Stimulated activated CD8-positive, alpha-beta memory T cell treated with anti-CD3 and anti-CD28 coated beads, Interleukin-12 subunit alpha, Interleukin-12 subunit beta, amount 100 ng/mL, for 1 hour (primary cell): Measurements from ENCODE around the gene AGT.

Experiments
- DNase-seq: peaks from one replicate; pipeline ENCODE4 v3.0.0-alpha.2; 2020; ENCODE audit warnings: low read depth

The AGT gene

DNA sequence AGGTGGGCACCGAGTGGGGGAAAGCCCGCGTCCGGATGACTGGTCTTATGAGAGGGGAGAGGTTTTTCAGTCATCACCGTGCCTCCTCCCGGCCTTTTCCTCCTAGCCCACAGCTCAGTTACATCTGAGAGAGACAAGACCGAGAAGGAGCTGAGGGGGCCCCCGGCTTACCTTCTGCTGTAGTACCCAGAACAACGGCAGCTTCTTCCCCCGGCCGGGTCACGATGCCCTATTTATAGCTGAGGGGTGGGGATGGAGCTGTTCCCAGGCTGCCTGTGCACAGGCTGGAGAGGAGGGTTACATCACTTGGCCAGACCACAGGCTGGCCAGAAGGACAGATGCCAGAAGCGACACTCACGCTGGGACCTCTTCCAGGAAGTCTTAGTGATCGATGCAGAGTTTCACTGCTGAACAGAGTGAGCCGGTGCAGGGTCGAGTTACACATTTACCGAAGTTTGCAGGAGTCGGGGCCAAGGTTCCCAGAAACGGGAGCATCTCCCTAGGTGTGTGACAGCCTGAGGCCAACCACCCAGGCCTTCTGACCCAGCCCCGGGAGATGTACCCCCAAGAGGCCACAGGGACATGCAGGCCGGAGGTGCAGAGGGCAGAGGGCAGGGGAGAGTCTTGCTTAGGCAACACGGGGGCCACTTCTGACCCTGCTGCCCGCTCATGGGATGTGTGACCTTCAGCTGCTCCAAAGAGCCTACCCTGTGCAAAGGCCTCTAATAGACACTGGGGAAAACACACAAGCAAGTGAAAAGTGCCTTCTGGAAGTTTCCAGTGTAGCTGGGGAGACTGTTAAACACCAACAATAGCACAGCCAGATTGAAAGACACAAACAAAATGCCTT, at the start of gene AGT:
Gene AGT, minus strand, starts transcription at position 208 of the 850 bp plus-strand sequence. CDS start 3,299 bp downstream, outside the sequence.
- DNase-seq = no peak

DNA sequence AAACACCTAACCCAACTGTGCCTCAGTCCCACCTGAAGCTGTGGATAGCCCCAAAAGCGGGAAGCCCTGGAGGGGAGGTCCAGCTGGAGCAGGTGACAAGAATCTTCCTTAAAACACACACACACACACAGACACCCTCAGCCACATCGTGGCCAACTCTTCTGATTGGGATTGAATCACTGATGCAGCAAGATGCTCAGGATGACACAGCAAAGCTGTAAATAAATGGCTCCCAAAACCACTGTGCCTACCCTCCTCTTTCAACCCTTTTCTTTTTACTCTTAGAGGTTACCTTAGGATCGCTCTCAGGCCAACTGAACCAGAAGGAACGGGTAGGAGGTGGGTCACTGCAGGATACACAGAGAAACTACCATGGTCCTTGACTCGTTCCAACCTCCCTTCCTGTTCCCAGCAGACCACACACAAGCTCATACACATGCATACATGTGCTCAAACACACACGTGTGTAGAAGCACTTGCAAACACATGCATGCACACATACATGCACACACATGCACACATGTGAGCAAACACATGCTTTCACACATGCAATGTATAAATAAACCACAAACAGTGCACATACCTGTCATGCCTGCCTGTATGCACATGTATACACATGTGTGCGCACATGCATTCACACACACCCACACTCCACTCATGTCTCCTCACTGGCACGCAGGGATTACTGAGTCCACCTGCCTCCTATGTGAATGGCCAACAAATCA, 47.7 kb upstream of the AGT start:
- no peak for DNase-seq

- no peak for DNase-seq
These were observed 46.5 kb upstream of the AGT start for GRCh38 chr1:230760360-230760827.

- DNase-seq = no peak
These were observed 45.6 kb upstream of the AGT start for GRCh38 chr1:230759369-230760065.

DNA sequence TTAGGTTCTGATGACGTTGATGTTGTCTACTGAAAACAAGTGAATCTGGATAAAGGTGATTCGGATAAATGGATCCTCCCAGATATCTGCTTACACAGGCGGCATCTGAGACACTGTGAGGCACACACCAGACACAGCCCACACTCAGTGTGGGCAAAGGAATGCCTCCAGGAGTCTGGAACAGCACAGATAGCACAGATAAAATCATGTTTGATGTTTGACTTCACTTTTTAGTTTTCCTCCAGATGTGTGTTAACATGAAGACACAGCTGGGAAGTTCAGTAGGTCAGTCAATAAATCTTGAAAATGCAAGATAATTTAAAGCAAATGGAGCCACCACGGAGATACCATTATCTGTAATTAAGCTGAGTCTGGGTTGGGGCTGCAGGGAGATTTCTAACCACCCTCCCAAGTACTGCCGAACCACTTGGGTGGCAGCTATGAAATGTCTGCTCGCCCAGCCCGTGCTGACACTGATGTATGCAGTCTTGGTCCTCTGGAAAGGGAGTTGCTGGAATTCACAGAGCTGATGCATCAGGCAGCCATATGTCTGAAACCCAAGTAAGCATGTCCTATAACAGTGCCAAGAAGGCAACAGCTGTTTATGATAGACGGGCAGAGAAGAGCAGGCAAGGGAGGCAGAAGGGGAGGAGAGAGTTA, 44.9 kb upstream of the AGT start:
- DNase-seq = no peak

- no peak for DNase-seq
These were observed 44.2 kb upstream of the AGT start for GRCh38 chr1:230757856-230758708.

- DNase-seq = no peak
These were observed 40.9 kb upstream of the AGT start for GRCh38 chr1:230754796-230755195.

DNA sequence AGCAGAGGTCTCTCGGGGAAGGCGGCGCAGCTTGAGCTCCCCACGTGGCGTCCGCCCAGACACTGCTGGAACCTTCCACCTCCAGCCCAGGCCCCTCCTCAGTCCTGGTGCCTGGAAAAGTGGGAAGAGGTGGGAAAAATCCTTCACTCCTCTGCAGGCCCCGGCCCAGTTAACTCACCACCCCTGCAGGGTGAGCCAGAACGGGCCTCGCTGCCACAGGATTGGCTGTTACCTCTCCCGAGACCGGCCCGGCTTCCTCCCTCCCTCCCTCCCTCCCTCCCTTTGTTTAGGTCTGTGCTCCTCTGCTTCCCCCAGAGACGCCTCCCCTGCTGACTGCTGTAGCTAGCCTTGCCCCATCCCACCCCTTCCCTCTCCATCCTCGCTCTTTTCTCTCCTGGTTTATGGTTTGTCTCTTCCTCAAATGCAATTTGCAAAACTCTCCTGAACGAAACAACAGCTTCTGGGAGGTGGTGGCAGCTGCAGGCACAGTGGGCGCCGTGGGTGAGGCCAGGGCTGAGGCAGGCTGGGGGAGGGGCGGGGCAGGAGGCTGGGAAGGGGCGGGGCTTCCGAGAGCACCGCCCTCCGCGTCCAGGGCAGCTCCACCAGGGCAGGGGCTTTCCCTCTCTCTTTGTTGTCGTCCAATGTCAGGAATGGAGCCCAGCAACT, 39.8 kb upstream of the AGT start:
- no peak for DNase-seq

- DNase-seq = no peak
These were observed 39.3 kb upstream of the AGT start for GRCh38 chr1:230753191-230753585.

- no peak for DNase-seq
These were observed 38.5 kb upstream of the AGT start for GRCh38 chr1:230752407-230752806.

DNA sequence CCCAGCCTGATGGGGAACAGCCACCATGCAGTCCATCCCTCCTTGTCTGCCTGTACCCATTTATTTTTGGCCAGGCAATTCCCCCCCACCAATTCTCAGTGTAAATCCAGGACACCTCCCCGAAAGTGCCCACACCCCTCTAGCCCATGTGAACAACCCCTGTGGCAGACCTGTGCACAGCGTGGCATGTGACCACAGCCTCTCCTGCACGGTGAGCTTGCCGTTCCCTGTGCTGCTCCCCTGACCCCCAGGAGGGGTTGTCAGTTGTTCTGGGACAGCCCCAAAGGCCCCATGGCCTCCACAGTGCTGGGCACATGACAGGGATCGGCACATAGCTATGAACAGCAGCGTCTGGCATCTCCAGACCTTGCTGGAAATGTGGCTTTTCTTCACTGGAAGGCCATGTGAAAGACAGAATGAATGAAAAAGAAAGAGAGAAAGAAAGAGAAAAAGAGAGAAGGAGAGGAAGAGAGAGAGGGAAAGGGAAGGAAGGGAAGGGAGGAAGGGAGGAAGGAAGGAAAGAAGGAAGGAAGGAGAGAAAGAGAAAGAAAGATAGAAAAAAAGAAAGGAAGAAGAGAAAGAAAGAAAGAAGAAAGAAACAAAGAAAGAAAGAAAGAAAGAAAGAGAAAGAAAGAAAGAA, 37.2 kb upstream of the AGT start:
- no peak for DNase-seq

DNA sequence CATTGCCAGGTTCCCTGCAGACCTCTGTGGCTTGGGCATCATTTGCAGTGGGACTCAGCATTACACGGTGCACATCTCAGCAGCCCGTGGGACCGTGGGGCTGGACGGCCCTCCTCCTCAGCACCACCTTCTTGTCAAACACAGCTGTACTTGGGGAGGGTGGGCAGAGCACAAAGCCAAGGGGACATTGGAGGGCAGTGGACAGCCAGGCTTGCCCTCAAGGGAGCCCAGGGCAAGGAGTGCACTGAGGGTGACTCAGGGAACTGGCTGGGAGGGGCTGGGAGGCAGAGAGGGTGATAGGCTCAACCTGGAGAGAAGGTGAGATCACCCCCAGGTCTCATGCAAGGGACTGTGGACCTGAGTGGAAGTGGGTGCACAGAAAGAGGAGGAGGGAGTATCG, 36.7 kb upstream of the AGT start:
- DNase-seq = no peak

DNA sequence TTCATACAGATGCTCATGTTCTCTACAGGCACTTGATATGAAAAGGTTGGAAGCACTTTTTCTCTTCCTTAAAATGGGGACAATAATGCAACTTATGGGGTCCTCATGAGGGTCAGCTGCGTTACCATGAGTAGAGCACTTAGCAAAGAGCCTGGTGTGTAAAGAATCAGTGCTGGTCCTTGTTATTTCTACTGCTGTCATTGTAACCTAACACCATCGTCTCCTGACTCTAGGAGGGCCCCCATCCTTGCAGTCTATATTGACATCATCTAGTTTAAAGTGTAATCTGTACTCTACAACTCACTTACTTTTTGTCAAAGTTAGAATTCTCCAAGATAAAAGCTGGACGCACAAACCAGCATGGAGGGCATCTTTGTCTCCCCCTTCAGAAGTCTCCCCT, 35.7 kb upstream of the AGT start:
- no peak for DNase-seq

DNA sequence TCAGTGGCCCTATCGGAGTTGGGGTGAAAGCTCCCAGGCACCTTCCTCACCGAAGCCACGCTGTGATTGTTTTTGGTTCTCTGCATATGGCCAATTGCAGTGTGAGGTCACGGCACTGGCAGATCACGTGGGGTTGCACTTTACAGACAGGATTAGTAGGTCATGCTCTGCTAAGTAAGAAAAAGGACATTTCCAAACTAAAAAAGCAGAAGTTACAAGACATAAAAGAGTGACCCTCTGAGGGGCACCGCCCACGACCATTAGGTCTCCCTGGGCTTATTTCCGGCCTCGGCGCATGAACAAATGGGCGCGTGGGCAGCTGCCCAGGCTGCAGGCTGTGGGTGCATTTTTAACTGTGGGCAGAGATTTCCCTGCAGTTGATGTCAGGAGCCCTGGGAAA, 35.2 kb upstream of the AGT start:
- no peak for DNase-seq

DNA sequence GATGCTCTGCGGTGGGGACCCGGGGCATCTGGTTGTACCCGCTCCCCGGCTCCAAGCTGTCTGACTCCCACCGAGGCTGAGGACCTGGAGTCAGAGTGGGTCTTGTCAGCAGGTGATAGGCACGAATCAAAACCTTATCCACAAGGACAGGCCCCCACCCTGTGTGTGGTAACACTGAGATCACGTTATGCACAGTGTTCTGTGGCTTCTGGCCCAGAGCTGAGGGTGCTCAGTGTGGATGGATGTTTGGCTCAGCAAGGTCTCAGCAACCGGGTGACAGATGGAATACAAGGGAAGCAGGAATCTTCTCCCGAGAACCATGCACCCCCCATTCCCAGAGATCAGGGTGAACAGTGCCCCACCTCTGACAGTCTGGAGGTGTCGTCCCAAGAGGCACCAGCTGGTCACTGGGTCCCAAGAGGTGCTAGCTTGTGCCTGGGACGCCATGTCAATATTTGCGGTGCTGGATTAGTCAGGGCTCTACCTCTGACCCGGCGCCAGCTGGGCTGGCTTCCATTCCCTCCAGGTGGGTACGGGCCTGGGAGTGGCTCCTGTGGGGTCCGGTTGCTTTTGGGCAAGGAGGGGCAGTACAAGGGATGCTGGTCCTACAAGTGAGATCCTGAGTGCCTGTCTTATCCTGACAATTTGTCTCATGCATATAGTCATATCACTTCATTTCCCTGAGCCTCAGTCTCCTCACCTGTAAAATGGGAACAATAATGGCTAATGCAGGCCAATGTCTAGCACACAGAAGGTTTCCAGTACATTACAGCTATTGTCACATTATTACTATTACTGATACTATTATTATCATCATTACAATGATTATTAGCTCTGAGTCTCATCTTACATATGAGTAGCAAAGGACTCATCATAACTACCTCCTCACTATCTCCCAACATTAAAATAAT, 34.2 kb upstream of the AGT start:
- DNase-seq = no peak

- DNase-seq = no peak
These were observed 33.3 kb upstream of the AGT start, which contains the start of gene CAPN9 for GRCh38 chr1:230747127-230747730. TSS of gene CAPN9 (plus strand) at chr1:230747388. CDS start at chr1:230747497, 109 bp downstream.

DNA sequence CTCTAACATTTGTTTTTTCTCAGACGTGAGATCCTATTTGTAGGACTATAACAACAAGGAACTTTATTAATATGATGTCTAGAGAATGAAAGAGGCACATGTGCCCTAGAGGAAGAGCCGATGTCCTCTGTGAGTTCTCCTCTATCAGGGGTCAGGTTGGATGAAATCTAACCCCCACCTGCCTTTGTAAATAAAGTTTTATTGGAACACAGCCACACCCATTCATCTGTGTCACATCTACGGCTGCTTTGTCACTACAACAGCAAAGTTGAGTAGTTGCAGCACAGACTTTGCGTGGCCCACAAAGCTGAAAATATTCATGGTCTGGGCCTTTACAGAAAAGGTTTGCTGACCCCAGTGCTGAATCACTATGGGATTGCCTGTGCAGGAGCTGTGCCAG, 32.7 kb upstream of the AGT start:
- no peak for DNase-seq

DNA sequence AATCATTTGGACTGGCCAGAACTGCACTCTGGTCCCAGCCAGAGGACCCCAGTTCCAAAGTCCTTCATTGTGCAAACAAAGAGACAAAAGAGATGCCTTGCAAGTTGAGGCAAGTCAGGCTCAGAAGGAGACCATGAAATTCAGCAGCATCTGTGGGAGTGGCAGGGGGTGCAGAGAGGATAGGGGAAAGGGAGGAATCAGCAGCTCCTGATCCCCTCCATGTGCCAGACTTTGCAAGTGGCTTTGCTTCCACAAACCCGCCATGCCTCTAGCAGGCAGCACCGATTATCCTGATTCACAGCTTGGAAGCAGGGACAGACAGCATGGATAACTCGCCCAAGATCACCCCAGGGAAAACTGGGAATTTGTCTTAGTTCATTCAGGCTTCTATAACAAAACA, 31.1 kb upstream of the AGT start:
- no peak for DNase-seq

DNA sequence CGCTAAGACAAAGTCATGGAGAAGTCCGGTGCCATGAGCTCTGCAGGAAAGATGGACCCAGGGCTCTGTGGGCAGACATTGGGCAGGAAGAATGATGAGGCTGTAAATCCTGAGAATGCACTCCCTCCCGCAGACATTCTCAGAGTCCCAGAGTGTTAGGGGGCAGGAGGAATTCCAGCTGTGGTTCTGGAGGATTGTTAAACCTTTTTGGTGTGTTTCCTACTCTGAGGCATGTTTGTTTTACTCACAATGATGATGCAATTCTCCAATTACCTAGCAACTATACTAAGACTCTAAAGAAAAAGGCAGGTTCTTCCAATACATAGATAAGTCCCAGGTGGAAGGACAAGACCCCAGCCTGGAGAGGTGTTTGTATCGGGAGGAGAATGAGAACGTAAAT, 30.5 kb upstream of the AGT start:
- no peak for DNase-seq
